Chondrocyte (in vitro differentiated cells): ENCODE data around the gene PTPN5. TPM values are rescaled to one million over a fixed set of nuclear protein-coding genes. Genes with fewer than 3 reads are reported as not detected.

Experiments used
- DNase-seq: peaks from one replicate; pipeline ENCODE4 v3.0.0; 2021; ENCODE audit warnings: mixed read lengths, low spot score
- H3K27ac Mint-ChIP-seq: one replicate; pipeline ENCODE4 v1.8.0; 2021; ENCODE audit warnings: mild to moderate bottlenecking, moderate library complexity, mixed read lengths; ENCODE audit not compliant: unreplicated experiment
- H3K27me3 Mint-ChIP-seq: 2 replicates; pipeline ENCODE4 v1.8.0; 2021; ENCODE audit warnings: low read depth, mixed read lengths
- H3K36me3 Mint-ChIP-seq: 2 replicates; pipeline ENCODE4 v1.8.0; 2021; ENCODE audit warnings: low read depth, mixed read lengths
- H3K4me1 Mint-ChIP-seq: 2 replicates; pipeline ENCODE4 v1.8.0; 2021; ENCODE audit warnings: low read depth, mild to moderate bottlenecking, mixed read lengths
- H3K4me3 Mint-ChIP-seq: one replicate; pipeline ENCODE4 v1.8.0; 2021; ENCODE audit warnings: mild to moderate bottlenecking, moderate library complexity, mixed read lengths; ENCODE audit not compliant: unreplicated experiment
- H3K9me3 Mint-ChIP-seq: 2 replicates; pipeline ENCODE4 v1.8.0; 2021; ENCODE audit warnings: low read depth, mixed read lengths
- total RNA-seq: library from RNA; stranded (reverse); gene quantifications from 3 replicates; pipeline ENCODE4 v1.2.1, GENCODE V29; 2021
- TF ChIP-seq, protein P1 (sequence below): fragments of 200-600 bp; sonication (generic); IDR thresholded peaks from 2 replicates; pipeline ENCODE4 v1.5.0; 2021; ENCODE audit warnings: antibody characterized with exemption, mild to moderate bottlenecking, moderate library complexity

Gene PTPN5
- total RNA-seq, 1 donor from 2014 or later = not detected

DNA sequence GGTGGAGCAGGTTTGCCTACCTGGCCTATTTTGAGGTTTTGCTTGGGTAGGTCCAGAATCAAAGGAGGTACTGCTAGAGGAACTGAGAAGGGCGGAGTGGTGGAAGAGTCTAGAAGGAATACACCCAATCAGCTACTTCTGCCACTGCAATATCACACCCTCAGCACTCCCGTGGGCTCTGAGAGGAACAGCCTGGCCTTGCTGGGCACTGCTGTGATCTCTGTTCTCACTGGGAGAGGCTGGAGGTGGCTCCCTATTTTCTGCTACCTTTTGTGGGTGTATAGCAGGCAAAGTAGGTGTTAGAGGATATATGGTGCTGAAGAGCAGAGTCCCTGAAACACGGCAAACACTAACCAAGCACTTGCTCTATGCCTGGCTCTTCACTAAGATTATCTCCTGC is 40.7 kb downstream of the PTPN5 start:
- Mint-ChIP-seq H3K9me3 (no peaks in the 10 kb centered on the region), H3K27me3 (no peaks in the 10 kb centered on the region), H3K36me3 (no peaks in the 10 kb centered on the region), H3K4me1 (peaks cover 9% of the 10 kb centered on the region), H3K27ac (no peak overlapping the region), H3K4me3 (no peak overlapping the region)
- TF ChIP-seq, protein P1, sequence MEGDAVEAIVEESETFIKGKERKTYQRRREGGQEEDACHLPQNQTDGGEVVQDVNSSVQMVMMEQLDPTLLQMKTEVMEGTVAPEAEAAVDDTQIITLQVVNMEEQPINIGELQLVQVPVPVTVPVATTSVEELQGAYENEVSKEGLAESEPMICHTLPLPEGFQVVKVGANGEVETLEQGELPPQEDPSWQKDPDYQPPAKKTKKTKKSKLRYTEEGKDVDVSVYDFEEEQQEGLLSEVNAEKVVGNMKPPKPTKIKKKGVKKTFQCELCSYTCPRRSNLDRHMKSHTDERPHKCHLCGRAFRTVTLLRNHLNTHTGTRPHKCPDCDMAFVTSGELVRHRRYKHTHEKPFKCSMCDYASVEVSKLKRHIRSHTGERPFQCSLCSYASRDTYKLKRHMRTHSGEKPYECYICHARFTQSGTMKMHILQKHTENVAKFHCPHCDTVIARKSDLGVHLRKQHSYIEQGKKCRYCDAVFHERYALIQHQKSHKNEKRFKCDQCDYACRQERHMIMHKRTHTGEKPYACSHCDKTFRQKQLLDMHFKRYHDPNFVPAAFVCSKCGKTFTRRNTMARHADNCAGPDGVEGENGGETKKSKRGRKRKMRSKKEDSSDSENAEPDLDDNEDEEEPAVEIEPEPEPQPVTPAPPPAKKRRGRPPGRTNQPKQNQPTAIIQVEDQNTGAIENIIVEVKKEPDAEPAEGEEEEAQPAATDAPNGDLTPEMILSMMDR = no peak
- no peak for DNase-seq

DNA sequence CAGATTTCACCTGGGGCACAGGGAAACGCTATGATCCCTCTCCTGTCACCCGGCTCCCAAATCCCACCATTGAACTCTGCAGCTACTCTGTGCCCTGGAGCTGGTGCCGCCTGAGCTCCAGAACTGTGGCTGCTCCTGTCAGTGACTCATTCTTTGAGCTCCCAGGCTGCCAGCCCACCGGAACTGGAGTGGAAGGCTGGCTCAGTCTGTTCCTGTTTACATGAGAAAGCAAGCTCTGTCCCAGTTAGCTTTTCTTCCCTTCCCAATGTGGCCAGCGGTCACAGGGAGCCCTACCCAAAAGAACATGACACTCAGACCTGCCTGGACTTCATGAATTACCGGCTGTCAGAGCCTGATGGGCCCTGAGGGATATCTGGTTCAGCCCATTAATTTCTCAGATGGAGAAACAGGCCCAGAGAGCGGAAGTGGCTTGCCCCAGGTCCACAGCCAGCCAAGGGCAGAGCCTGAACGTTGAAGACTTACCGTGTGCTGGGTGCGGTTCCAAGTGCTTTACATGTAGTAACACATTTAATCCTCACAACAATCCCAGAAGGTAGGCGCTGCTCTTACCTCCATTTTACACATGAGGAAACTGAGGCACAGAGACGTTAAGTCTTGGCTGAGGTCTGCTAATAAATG is 41.8 kb downstream of the PTPN5 start:
- H3K4me1 Mint-ChIP-seq = peaks cover 9% of the 10 kb centered on the region
- H3K4me3 Mint-ChIP-seq = peak overlapping the region; percentile 10
- no peaks in the 10 kb centered on the region for H3K36me3 Mint-ChIP-seq
- no peaks in the 10 kb centered on the region for H3K9me3 Mint-ChIP-seq
- DNase-seq = no peak
- no peaks in the 10 kb centered on the region for H3K27me3 Mint-ChIP-seq
- H3K27ac Mint-ChIP-seq = peak overlapping the region; percentile 93
- TF ChIP-seq, protein P1 = no peak

DNA sequence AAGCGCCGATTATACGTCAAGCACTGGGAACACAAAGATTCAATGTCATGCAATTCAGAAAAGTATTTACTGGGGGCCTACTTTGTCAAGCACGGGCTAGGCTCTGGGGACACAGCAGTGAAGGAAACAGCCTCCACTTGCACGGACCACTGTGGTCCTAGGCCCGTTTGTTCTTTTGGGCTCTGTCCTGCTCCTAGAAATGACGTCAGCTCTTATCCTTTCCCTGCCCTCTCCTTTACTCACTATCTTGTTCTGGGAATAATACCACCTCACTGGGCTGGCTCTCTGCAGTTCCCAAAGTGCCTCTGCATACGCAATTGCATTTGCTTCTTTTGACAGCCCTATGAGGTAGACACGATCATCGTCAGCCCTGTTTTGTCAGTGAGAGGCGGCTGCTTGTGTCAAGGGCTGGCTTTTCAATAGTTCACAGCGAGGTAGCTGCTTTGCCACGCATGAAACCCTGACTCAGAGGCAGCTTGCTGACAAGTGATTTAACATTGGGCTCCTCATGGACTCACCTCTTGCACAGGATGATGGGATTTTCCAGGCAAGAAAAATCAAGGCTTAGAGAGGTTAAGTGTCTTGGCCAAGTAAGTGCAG is 42.7 kb downstream of the PTPN5 start:
- H3K27me3 Mint-ChIP-seq = no peaks in the 10 kb centered on the region
- no peak overlapping the region for H3K27ac Mint-ChIP-seq
- H3K4me1 Mint-ChIP-seq = peaks cover 9% of the 10 kb centered on the region
- no peak overlapping the region for H3K4me3 Mint-ChIP-seq
- TF ChIP-seq, protein P1 = no peak
- DNase-seq = no peak
- H3K36me3 Mint-ChIP-seq = no peaks in the 10 kb centered on the region
- H3K9me3 Mint-ChIP-seq = no peaks in the 10 kb centered on the region

DNA sequence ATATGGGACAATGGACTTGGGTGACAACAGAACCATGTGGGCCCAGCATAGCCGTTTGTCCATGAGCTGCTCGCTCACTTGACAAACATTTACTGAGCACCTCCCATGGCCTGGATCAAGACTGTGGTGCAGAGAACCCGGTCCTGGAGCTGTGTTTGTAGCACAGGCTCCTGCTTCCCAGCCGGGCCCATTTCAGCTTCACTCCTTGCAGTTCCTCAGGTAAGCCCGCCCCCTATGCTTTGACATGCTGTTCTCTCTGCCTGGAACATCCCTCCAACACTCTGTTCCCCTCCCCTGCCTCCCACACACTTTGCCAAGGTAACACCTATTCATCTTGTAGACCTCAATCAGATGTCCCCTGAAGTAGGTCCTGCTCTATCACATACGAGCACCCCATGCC is 46.3 kb downstream of the PTPN5 start:
- Mint-ChIP-seq H3K4me1 (peaks cover 9% of the 10 kb centered on the region), H3K4me3 (no peak overlapping the region), H3K27me3 (no peaks in the 10 kb centered on the region), H3K9me3 (no peaks in the 10 kb centered on the region), H3K36me3 (no peaks in the 10 kb centered on the region), H3K27ac (no peak overlapping the region)
- no peak for DNase-seq
- TF ChIP-seq, protein P1 = no peak

DNA sequence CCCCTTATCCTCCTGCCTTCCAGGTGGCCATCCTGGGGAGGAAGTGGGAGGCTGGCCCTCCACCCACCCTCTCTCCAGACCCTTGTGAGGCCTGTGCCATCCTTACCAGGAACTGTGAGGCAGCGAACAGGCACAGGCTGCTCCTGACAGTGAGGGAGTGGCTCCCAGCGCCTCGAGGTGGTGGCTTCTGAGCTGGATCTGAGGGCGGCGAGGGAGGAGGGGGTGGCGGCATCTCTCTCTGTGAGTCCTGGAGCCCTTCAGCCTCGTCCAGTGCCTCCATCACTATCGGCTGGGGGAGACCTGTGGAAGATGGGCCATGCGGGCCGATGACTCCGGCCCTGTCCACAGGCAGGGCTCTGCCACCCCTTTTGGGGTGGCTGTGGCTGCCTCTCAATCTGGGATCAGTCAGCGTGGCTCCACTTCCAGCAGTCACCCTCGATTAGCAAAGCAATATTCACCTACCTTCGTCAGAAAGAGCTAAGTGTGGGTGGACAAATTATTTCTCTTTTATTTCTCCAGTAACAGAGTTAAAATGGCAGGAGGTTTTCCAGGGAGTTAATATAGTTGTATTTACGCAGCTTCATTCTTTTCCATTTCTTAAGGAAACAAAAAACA is 47.6 kb downstream of the PTPN5 start:
- Mint-ChIP-seq H3K27ac (no peak overlapping the region), H3K4me1 (no peaks in the 10 kb centered on the region)
- TF ChIP-seq, protein P1 = no peak

More for the DNA sequence above, 47.6 kb downstream of the PTPN5 start:
- Mint-ChIP-seq H3K4me3 (no peak overlapping the region), H3K9me3 (no peaks in the 10 kb centered on the region), H3K27me3 (no peaks in the 10 kb centered on the region), H3K36me3 (no peaks in the 10 kb centered on the region)
- no peak for DNase-seq
